GM12874 (cell line): Measurements from ENCODE around the gene FBXW8.

Experiments used
- CTCF ChIP-seq: IDR thresholded peaks from 2 replicates; pipeline ENCODE4 v1.5.1; 2011; ENCODE audit warnings: low read depth, mild to moderate bottlenecking, control low read depth, low read length, moderate library complexity; ENCODE audit not compliant: insufficient read depth

The FBXW8 gene

GRCh38 chr12:117069101-117069797 lies 158.5 kb downstream of the FBXW8 start:
- no peak for TF ChIP-seq CTCF

- TF ChIP-seq CTCF = no peak
Observed at GRCh38 chr12:117069926-117070900, 159.5 kb downstream of the FBXW8 start.

- TF ChIP-seq CTCF = no peak
Observed at GRCh38 chr12:117071009-117071408, 160.3 kb downstream of the FBXW8 start.

GRCh38 chr12:117072106-117072505 lies 161.4 kb downstream of the FBXW8 start:
- TF ChIP-seq CTCF = no peak

DNA sequence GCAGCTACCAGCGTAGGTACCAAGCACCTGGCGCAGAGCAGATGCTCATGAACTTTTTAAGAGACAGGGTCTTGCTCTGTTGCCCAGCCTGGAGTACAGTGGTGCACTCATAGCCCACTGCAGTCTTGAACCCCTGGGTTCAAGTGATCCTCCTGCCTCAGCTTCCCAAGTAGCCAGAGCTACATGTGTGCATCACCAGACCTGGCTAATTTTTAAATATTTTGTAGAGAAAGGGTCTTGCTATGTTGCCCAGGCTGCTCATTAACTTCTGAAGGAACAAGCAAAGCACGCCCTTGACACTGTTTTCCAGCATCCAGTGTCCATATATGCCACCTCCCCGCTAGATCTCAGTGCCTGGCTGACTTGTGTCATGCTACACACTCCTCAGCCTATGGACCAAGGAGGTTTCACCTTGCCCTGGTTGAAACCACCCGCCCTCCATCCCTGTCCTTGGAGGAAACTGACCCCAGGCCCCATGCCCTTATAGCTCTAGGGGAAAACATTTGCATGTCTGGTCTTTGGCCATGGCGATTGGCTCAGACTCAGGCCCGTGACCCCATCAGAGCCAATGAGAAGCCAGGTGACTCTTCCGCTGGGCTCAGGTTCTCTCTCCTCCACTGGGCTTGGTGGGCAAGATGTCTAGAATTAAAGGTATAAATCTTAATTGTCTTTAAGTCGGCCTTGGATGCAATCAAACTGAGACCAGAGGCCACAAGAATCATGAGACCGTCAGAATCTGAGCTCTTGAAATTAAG lies 162.2 kb downstream of the FBXW8 start:
- no peak for TF ChIP-seq CTCF

DNA sequence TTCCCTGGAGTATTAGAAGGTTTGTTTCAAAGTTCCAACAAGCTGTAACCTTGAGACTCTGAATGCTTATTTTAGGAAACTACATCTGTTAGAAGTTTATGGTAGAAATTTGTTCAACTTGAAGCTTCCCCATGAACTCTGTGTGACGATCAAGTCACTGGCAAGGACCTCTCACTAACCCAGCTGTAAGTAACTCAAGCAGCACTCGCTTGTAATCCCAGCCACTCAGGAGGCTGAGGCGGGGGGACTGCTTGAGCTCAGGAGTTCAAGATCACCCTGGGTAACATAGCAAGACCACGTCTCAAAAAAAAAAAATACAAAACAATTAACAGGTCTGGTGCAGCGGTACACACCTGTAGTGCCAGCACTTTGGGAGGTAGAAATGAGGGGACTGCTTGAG lies 162.9 kb downstream of the FBXW8 start:
- TF ChIP-seq CTCF = no peak
